Keratinocyte (primary cell): ENCODE measurements around the gene ANKS1B.

Experiments
- CTCF ChIP-seq, 3 experiments: IDR thresholded peaks in 1 of 3; conservative IDR thresholded peaks in 1 of 3; optimal IDR thresholded peaks in 1 of 3; 2 replicates in 2 of 3; 3 replicates in 1 of 3; pipeline versions ENCODE3 to v1.5.1; 2011; ENCODE audit warnings: low read length in 3 of 3, mild to moderate bottlenecking in 3 of 3, moderate library complexity in 2 of 3, control low read depth in 1 of 3, inconsistent platforms in 1 of 3; ENCODE audit not compliant: insufficient read depth in 2 of 3; ENCODE audit errors: extremely low read depth in 1 of 3
- EZH2 ChIP-seq: IDR thresholded peaks from one replicate; pipeline ENCODE4 v1.6.1; 2012; ENCODE audit warnings: inconsistent platforms, mild to moderate bottlenecking, low read length, moderate library complexity

GRCh38 chr12:98750511-98750910 lies 1234.2 kb downstream of the ANKS1B start:
- TF ChIP-seq CTCF (optimal IDR thresholded peaks at IDR 0.05 in 1 of 3, IDR thresholded peaks at IDR 0.05 in 1 of 3, conservative IDR thresholded peaks at IDR 0.05 in 1 of 3; ENCODE audit: extremely low read depth in 1 of 3, insufficient read depth in 2 of 3, low read length in 3 of 3) (no peak), EZH2 (no peak)
